Left forelimb (tissue), 1 donor: ENCODE data around the gene PRDM5.
A peak's percentile ranks its signal among the peaks of the same experiment; 100 is the strongest.

Experiments
- DNase-seq: peaks from one replicate; pipeline ENCODE4 v3.0.0-alpha.2; 2018; ENCODE audit warnings: low spot score

The PRDM5 gene

DNA sequence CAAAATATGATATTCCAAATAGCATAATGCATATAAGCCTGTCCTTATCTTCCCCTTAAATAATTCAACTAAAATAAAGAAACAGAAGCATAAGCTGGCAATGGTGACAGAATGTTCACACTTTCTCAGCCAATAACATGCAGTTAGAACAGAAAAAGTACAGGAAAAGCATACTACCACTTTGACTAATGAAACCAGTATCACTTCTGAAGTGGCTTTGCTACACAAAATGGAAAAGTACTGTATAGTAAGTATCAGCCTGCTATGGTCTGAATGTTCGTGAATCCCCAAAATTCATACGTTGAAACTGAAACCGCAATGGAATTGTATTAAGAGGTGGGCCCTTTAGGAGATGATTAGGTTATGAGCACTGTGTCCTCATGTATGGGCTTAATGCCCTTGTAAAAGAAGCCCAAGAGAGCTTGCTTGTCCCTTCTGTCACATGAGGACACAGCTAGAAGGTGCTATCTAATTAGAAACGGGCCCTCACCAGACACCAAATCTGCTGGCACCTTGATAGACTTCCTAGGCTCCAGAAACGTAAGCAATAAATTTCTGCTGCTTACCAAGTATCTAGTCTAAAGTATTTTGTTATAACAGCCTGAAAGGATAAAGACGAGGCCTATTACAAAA lies 102.6 kb downstream of the PRDM5 start:
- no peak for DNase-seq

DNA sequence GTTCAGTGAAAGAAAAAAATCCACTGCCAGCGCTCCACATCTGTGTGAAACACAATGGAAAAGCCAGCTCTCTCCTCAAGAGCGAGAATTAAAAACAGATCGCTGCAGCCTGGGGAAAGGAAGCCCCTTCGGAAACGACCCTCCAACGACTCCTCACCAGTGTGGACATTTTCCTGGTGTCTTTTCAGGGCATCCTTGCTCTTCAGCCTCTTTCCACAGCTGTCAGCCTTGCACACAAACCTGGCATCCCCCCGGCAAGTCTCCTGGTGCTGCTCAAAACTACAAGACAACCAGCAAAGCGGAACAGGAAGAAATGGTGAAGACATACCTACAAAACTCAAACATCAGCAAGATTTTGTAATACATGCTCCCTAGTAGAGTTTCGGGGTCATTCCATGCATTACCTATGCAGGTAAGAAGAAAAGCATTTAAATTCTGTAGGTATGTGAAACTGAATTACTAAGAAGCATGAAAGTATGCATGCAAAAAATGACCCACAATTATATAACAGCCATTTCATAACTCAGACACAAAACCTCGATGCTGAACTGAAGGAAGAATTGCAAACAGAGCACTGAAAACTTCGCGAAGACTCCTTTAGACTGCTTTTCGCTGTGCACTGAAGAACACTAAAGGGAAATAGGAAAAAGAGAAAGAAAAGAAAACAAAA lies 106.1 kb downstream of the PRDM5 start:
- peak; percentile 71 for DNase-seq

DNA sequence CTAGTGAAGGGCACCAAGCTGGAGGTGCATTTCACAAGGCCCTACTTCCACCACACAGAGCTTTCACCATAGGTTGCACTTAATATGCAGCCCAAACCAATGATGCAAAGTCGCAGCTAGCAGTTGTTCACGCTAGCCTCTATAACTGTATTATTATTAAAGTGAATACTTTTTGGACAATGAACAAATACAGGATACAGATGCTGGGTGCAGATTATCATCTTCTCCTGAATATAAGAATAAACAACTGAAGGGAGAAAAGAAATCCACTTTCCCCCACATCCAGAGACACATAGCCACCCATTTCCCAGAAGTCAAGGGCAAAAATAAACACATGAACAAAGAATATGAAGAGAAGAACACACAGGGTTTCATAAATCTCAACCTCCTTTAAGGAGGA lies 107.2 kb downstream of the PRDM5 start:
- no peak for DNase-seq

DNA sequence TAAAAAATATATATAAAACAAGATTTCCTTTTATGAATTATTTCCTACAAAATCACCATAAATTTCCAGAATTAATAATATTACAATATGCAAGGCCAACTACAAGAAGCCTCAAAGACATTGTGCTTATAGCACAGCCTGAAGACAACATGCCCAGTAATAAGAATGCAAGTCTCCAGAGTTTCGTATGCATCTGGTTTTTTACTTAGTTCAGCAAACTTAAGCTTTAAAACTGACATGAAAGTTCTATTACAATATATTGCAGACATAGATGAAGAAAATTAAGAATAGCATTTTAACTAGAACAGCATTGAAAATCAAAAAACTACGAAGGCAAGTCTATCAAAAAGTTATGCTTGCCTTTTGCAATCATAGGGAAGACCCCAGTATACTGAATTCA lies 107.6 kb downstream of the PRDM5 start:
- no peak for DNase-seq

DNA sequence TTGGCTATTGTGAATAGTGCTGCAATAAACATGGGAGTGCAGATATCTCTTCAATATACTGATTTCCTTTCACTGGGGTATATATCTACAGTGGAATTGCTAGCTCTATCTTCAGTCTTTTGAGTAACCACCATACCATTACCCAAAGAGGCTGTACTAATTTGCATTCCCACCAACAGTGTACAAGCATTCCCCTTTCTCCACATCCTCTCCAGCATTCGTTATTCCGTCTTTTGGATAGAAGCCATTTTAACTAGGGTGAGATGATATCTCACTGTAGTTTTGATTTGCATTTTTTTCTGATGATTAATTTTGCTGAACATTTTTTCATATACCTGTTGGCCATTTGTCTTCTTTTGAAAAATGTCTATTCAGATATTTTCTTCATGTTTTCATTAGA lies 110.3 kb downstream of the PRDM5 start:
- no peak for DNase-seq

DNA sequence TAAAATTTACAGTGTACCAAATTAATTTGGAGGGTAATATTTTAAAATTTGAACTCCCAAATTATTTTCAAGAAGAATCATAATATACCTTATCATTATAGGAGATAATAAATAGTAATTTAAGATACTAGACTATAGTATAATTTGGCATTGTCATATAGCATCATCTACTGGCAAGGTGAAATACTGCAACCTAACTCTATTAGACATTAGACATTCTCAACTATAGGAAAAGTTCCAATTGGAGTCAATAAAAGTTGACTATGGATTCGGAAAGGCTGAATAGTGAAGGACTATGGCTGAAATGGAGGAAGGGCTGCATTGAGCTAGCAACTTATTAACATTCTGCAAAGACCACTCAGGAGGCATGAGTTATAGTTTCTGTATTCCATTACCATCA lies 113.0 kb downstream of the PRDM5 start:
- DNase-seq: no peak

DNA sequence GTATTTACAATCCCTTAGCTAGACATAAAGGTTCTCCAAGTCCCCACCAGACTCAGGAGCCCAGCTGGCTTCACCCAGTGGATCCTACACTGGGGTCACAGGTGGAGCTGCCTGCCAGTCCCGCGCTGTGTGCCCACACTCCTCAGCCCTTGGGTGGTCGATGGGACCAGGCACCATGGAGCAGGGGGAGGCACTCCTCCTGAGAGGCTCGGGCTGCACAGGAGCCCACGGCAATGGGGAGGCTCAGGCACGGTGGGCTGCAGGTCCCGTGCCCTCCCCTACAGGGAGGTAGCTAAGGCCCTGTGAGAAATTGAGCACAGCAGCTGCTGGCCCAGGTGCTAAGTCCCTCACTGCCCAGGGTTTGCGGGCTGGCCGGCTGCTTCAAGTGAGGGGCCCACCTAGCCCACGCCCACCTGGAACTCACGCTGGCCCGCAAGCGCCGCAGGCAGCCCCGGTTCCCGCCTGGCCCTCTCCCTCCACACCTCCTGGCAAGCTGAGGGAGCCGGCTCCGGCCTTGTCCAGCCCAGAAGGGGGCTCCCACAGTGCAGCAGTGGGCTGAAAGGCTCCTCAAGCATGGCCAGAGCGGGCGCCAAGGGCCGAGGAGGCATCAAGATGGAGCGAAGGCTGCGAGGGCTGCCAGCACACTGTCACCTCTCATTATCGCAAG lies 113.9 kb downstream of the PRDM5 start:
- DNase-seq: no peak

DNA sequence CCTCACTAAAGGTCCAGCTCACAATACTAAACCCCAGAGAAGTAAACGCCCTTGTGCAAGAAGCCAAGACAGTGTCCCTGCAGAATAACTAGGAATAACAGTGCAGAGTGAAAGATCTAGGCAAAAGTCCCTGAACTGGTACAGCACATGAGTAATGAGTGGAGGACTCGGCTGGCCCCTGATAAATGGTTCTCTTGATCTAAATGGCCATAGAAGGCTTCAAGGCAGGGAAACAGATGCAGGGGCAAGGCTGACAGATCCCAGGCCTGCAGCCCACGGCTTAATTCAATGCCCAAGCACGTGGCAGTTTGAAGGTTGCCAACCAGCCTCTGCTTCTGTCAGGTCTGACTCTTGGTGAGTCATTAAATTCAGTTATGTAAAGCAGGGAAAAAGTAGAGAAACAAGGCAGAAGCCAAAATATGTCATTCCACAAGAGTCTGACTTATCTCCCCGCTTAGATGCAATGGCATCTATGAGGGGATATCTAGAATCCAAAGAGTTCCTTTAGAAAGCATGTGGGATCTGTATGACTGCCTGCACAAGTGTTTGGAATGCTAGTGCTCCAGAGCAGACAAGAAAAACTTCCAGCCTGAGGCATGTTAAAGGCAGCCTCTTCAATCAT lies 121.3 kb downstream of the PRDM5 start:
- no peak for DNase-seq

DNA sequence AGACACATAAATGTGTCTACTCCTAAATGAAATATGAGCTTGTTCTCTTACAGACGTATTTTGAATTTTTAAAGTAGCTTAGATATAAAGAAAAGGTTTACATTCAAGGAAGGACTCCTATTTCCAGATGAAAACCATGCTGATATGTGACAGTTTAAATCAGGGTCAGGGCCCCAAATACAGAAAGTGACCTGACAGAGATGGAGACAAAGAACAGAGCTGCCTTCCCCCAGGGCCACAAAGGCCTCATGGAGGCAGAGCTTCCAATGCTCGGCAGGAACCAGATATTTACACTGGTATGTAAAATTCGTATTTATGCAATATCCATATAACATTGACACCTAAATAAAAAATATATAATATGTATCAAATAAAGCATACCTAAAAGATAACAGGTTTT lies 124.0 kb downstream of the PRDM5 start:
- DNase-seq: no peak

DNA sequence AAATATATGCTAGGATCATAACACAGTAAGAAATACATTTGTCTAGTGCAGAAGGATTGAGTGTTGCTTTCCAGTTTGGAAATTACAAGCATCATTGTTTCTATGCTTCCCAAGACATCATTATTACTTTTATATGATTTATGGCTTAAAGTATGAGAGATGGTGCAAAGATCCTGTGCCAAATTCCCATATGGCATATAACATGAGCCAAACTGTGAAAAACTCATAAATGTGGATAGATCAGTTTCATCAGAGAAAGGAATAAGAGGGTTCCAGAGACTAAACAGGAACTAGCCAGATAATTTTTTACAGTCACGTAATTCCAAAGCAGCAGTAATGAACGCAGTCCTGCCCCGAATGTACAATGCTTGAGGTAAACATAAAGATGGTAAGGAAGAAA lies 126.3 kb downstream of the PRDM5 start:
- no peak for DNase-seq

DNA sequence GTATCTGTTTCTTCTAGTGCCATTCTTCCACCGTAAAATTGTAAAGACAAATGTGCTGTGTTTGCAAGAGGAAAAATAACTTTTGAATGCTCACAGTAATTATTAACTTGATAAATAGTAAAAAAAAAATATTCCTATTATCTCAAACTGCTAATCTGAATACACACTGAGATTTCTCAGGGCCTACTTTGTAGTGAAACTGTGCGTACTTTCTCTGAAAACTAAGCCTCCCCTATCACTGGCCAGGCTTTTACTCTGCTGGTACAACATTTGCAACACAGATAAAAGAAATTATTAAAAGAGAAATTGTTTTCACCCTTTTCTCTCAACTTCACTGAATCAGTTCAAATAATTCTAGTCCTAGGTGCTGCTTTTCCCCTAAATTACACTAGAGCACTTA lies 137.3 kb downstream of the PRDM5 start:
- no peak for DNase-seq

DNA sequence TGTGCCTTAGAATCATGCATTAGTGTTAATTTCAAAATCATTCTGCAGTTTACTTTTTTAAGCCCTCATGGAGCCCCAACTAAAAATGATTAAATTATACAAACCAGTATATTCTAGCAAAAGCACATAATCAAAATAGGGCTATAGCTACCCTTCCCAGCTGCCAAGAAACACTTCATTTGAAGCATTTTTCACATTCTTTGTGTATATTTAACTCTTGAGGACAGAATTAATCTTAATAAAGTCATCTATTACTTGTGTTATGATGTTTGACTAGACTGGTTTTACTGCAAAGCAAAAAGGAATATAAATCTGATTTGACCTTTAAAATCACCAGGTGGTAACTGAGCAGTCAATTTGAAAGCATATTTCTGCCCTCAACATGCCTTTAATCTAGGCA lies 145.1 kb downstream of the PRDM5 start:
- DNase-seq: no peak

DNA sequence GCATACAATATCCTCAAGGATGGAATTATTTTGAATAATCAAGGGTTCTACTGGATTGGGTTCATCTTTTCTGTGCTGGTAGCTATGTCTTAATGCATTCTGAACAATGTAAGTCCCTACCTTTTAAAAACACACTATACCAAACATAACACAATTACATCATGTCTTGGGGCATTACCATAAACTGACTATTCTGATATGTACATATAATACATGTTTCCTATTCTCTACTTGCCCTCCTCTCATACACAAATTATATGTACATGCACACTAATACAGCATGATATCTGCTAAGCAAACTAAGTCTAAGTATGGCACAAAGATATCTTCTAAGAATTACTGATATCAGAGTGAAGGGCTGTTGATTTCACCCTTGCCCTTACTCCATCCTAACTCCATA lies 147.1 kb downstream of the PRDM5 start:
- no peak for DNase-seq

DNA sequence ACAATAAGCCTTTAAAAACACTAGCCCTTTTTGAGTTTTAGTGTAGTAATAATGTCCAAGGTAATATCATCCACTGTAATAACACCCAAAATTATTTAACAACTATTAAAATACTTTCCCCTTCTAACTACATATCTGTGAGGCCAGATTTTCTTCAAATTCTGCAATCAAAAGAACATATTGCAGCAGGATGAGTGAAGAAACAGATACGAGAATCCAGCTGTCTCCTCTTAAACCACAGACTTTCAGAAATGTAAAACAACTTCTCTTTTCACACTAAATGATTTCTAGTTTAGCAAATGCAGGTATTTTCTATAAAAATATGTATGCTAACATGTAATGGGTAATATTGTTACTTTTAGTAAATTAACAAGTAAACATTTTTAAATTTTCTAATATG lies 148.9 kb downstream of the PRDM5 start:
- DNase-seq: no peak

DNA sequence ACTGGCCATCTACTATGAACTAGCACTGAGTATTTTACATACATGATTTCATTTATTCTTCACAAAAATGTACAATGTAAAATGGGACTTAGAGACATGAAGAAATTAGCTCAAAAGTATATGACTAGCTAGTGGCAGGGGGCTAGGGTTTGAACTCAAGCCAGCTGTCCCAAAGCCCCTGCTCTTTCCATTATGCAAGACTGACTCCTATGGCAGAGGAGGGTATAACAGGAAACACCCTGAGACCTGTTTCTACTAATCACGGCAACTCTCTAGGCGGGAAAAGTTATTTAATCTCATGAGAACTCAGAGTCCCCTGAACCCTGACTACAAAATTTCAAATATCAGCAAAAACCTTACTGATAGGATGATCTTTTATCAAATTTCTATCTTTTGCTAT lies 150.6 kb downstream of the PRDM5 start:
- no peak for DNase-seq

DNA sequence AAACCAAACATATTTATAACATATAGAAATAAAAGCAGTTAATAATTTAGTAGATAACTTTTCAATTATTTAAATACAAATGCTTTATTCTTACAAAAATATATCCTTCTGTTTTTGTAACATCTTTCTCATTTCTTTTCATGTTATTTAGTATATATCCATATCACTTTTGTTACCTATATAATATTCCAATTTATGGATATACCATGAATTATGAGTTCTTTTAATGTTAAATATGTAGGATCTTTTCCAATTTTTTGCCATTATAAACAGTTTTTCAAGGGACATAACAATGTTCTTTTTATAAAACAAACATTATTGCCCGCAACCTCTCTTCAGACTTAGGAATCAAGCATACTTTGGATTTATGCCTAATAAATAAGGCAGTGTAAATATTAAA lies 151.6 kb downstream of the PRDM5 start:
- no peak for DNase-seq

DNA sequence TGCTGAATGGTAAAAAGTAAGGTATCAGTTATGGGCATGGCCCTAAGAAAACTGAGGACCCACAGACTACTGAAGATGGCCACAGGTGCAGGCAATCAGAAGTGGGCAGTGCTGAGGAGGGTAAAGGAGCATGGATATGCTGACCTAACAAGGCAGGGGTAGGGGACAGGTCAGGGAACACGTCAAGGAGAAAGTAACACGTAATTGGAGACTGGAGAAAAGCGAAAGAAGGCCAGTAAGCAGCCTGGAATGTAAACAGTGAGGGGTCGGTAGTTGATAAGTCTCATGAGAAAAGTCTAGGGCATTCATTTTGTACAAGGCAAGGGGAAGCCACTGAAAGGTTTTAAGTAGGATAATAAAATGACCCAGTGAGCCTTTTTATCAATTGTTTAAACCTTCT lies 153.3 kb downstream of the PRDM5 start:
- DNase-seq: no peak

DNA sequence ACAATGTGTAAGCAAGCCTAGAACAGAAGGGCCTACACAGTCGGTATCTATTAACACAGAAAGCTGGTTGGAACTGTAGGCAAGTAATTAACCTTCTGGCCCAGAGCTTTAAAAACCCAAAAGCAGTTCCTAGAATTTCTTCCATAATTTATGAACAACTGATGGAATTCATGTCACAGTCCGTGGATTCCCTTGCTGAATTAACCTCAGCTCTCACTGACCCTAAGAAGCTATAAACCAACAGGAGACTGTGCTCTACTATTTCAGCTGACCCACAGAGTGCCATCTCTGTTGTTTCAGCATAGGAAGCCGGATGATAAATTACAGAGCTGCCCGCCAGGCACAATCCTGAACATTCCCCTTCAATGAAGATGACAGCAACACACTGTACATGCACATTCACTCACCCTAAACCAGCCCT lies 157.3 kb downstream of the PRDM5 start:
- DNase-seq: no peak

DNA sequence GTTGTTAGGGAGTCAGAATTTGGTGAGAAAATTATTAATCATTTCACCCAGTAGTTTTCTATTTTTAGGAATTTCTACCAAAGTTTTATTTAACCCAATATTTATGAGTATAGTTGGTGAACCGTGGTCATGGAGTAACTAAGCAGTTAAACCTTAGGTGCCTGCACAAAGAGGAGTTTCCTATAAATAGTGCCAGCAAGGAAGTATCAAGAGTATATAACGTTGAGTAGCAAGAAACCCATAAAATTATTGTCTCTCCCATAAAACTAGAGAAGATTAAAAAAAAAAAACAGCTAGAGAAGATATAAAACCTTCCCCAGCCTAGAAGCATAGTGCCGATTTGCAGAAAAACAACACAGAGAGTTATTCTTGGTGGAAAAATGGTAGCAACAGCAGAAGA lies 158.9 kb downstream of the PRDM5 start:
- DNase-seq: no peak

DNA sequence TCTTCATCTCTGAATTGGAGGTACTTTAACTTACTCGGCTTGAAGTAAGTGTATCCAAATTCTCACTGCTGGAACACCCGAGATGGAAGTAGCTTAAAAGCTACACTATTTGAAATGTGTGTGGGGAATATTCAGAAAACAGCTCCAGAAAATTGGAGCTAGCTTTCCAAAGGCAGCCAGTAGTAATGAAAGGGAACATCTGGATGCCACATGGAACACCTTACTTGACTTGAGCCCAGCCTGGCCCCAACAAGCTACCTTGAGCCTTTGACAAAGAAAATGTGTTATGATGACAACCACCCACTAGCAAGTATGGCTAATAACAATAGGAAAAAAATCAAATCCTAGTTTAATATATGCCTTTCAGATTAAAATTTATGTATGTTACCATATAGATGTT lies 161.5 kb downstream of the PRDM5 start:
- DNase-seq: no peak

DNA sequence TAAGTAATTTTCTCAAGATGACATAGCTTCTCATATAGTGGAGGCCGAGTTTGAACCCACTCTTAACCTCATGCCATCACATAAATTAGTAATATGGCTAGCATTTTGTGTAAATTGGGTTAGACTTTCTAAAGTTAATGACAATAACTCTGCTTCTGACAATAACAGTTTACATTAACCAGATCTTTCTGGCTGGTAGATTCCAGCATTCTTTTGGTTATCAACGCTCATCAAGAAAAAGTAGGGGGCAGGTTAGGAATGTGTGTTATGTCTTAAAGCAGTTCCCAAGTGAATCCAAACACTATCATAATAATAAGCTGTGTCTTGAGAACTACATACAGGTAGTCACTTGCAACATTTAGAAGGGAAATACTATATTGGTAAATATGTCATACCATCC lies 162.5 kb downstream of the PRDM5 start:
- DNase-seq: no peak

DNA sequence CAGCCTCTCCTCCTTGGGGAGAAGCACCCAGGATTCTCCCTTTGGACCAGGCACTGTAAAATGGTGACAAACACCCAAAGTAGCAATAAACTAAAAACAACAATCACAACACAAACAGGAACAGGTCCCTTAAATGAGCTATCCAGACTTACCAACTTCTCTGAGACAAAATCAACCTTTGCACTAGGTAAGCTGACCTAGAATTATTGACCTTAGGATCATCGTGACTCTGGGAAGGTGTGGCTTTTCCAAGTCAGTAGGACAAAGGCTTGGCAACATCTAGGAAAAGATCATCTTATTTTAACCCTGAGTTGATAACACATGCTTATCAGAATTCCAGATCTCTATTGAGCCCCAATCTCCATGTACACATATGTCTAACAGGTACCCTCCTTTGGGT lies 166.7 kb downstream of the PRDM5 start:
- no peak for DNase-seq

DNA sequence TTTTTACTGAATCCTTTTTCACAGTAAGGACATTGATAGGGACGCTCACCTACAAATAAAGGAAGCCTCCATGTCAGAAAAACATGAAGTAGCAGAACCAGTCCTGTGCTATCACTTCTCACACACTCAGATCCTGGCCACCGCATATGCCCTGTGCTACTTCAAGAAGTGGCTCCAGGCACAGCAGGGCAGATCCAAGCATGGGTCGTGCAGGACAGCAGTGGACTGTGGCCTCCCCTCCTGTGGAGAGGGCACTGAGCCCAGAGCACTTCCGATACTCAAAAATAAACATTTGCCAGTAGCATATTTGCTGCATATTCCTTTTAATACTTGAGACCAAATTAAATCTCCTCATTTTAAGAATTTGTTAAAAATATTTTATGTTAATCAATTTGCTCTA lies 167.9 kb downstream of the PRDM5 start:
- DNase-seq: no peak
